ENCODE measurements around the gene ANTXR1.

Gene ANTXR1

DNA sequence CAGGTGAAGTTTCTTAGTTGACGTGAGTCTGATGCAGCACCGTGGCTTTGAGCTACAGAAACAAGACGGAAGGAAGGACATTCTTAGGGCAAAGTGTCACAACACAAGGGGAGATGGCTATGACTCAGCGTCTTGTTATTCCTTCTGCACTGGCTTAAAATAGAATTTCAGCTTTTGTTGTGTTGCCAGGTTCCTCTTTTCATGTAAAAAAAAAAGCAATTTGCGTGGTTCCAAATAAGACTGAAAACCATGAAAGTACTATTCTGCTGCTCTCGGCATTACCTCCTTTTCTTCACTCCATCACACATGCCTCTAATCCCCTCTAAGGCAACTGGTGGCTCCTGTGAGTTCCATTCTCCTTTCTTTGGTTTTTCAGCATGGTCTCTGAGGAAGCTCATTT is 150.1 kb downstream of the ANTXR1 start:
- peaks cover 5% of the 10 kb centered on the region for H3K36me3 ChIP-seq (ENCODE audit: insufficient read depth, low read length)
- peaks cover 49% of the 10 kb centered on the region for H3K4me1 ChIP-seq (ENCODE audit: insufficient read depth, low read length)
- no peak overlapping the region for H3K4me3 ChIP-seq (ENCODE audit: low read depth in 1 of 2, low read length in 2 of 2)
- H3K9ac ChIP-seq (ENCODE audit: low read length) = no peak overlapping the region
- H3K9me3 ChIP-seq (ENCODE audit: low read length) = no peaks in the 10 kb centered on the region
- H3K27me3 ChIP-seq (ENCODE audit: control insufficient read depth in 1 of 2, insufficient read depth in 2 of 2, low read length in 2 of 2) = no peaks in the 10 kb centered on the region
- H3K27ac ChIP-seq (ENCODE audit: low read depth, low read length) = no peak overlapping the region

DNA sequence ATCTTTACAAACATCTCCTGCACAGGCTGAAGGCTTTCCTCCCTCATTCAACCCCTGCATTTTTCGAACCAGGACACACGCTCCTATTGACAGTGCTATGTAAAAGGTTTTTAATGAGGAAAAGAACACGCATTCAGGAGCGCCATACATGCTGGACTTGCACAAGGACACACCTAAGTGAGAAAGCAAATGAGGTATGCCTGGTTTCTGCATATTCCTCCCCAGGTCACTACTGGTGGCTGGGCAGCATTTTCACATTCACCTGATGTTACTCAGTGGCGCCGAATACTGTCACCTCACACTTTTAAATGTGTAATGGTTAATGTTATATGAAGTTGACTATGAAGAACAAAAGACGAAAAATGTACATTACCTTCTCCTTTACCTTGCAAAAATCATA is 150.6 kb downstream of the ANTXR1 start:
- Histone ChIP-seq H3K27me3 (ENCODE audit: control insufficient read depth in 1 of 2, insufficient read depth in 2 of 2, low read length in 2 of 2) (no peaks in the 10 kb centered on the region), H3K9ac (ENCODE audit: low read length) (no peak overlapping the region), H3K27ac (ENCODE audit: low read depth, low read length) (no peak overlapping the region), H3K9me3 (ENCODE audit: low read length) (no peaks in the 10 kb centered on the region), H3K4me1 (ENCODE audit: insufficient read depth, low read length) (peaks cover 52% of the 10 kb centered on the region), H3K4me3 (ENCODE audit: low read depth in 1 of 2, low read length in 2 of 2) (no peak overlapping the region), H3K36me3 (ENCODE audit: insufficient read depth, low read length) (peaks cover 5% of the 10 kb centered on the region)

GRCh38 chr2:69164061-69164778 is 151.2 kb downstream of the ANTXR1 start:
- peaks cover 5% of the 10 kb centered on the region for H3K36me3 ChIP-seq (ENCODE audit: insufficient read depth, low read length)
- peaks cover 59% of the 10 kb centered on the region for H3K4me1 ChIP-seq (ENCODE audit: insufficient read depth, low read length)
- no peak overlapping the region for H3K9ac ChIP-seq (ENCODE audit: low read length)
- peak overlapping the region; percentile 58 for H3K27ac ChIP-seq (ENCODE audit: low read depth, low read length)
- H3K9me3 ChIP-seq (ENCODE audit: low read length) = no peaks in the 10 kb centered on the region
- H3K27me3 ChIP-seq (ENCODE audit: control insufficient read depth in 1 of 2, insufficient read depth in 2 of 2, low read length in 2 of 2) = no peaks in the 10 kb centered on the region
- no peak overlapping the region for H3K4me3 ChIP-seq (ENCODE audit: low read depth in 1 of 2, low read length in 2 of 2)

DNA sequence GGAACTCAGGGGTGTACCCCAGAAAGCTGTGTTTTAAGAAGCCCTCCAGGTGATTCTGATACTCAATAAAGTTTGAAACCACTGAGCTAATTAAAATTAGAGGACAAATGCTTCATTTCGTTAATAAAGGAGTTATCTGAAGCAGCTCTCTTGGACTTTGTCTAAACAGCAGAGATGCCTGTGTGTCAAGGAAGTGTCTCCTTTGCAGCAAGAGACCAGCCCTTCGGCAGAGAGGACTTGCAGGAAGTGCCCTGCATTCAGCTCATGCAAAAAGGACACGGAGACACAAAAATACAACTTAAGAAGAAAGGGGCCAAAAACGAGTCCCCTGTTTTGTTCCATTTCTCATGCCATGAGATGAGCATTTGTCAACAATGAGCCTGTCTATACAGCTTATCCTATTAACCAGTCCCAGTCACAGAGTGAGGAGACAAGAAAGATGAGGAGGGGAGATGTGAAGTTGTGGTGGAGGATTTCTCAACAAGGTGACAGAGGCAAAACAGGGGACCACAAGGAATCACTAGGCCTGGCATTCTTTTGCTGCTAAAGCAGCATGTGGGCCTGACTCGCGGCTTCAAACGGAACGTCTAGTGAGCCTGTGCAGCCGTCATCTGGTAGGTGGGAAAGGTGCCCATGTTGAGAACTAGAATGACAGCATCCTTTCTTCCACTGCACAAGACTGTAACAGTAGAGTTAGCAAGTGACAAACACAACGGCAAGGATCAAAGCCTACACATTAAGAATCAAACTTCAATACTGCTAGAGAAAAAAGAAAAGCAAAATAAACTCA is 152.3 kb downstream of the ANTXR1 start:
- no peak overlapping the region for H3K9ac ChIP-seq (ENCODE audit: low read length)
- peaks cover 5% of the 10 kb centered on the region for H3K36me3 ChIP-seq (ENCODE audit: insufficient read depth, low read length)
- H3K4me1 ChIP-seq (ENCODE audit: insufficient read depth, low read length) = peaks cover 59% of the 10 kb centered on the region
- H3K9me3 ChIP-seq (ENCODE audit: low read length) = no peaks in the 10 kb centered on the region
- no peaks in the 10 kb centered on the region for H3K27me3 ChIP-seq (ENCODE audit: control insufficient read depth in 1 of 2, insufficient read depth in 2 of 2, low read length in 2 of 2)
- H3K27ac ChIP-seq (ENCODE audit: low read depth, low read length) = no peak overlapping the region
- H3K4me3 ChIP-seq (ENCODE audit: low read depth in 1 of 2, low read length in 2 of 2) = no peak overlapping the region

DNA sequence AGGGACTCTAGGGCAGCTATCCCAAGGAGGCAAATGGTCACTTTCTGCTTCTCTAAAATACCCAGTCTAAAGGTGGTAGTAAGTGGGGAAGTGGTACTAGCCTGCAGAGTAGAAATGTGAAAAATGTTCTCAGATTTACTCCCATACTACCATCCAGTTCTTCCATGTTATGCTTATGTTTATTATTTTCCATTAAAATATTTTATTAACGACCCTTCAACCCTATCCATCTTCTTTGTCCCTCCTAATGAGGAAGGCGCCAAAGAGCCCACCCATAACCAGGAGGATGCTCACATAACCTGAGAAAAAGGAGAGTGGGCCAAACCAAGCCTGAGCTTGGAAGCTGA is 153.5 kb downstream of the ANTXR1 start:
- no peak overlapping the region for H3K27ac ChIP-seq (ENCODE audit: low read depth, low read length)
- no peak overlapping the region for H3K4me3 ChIP-seq (ENCODE audit: low read depth in 1 of 2, low read length in 2 of 2)
- peaks cover 60% of the 10 kb centered on the region for H3K4me1 ChIP-seq (ENCODE audit: insufficient read depth, low read length)
- no peaks in the 10 kb centered on the region for H3K27me3 ChIP-seq (ENCODE audit: control insufficient read depth in 1 of 2, insufficient read depth in 2 of 2, low read length in 2 of 2)
- H3K9ac ChIP-seq (ENCODE audit: low read length) = no peak overlapping the region
- no peaks in the 10 kb centered on the region for H3K9me3 ChIP-seq (ENCODE audit: low read length)
- H3K36me3 ChIP-seq (ENCODE audit: insufficient read depth, low read length) = peaks cover 5% of the 10 kb centered on the region

DNA sequence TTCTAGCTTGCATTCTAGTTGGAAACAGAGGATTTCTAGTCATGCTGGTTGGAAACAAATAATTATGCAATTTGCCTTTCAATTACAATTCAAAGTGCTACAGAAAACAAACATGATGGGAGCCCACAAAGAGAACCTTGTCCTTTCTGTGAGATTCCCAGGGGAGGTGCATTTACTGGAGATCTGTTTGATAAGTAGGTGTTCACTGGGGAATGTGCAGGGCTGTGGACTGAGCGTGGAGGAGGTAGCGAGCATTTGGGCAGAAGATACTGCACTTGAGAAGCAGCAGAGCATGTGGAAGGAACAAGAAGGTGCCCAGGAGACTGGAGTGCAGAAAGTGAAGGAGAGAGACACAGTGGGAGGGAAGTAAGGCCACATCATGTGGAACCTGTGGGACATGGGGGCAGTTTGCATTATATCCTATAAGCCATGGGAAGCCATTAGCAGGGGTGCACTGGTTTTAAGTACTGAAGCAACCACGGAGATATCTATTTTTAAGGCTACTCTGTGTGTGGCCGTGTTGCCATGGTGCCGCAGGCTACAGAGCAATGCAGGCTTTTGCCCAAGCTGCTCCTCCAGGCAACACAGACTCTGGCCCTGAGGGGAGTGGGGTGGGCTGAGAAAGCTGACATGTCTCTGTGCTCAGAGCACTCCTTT is 154.0 kb downstream of the ANTXR1 start:
- no peak overlapping the region for H3K4me3 ChIP-seq (ENCODE audit: low read depth in 1 of 2, low read length in 2 of 2)
- no peaks in the 10 kb centered on the region for H3K27me3 ChIP-seq (ENCODE audit: control insufficient read depth in 1 of 2, insufficient read depth in 2 of 2, low read length in 2 of 2)
- H3K36me3 ChIP-seq (ENCODE audit: insufficient read depth, low read length) = peaks cover 5% of the 10 kb centered on the region
- H3K27ac ChIP-seq (ENCODE audit: low read depth, low read length) = no peak overlapping the region
- H3K4me1 ChIP-seq (ENCODE audit: insufficient read depth, low read length) = peaks cover 59% of the 10 kb centered on the region
- no peak overlapping the region for H3K9ac ChIP-seq (ENCODE audit: low read length)
- H3K9me3 ChIP-seq (ENCODE audit: low read length) = no peaks in the 10 kb centered on the region

GRCh38 chr2:69167469-69167822 is 154.5 kb downstream of the ANTXR1 start:
- H3K4me1 ChIP-seq (ENCODE audit: insufficient read depth, low read length) = peaks cover 56% of the 10 kb centered on the region
- H3K27ac ChIP-seq (ENCODE audit: low read depth, low read length) = no peak overlapping the region
- H3K27me3 ChIP-seq (ENCODE audit: control insufficient read depth in 1 of 2, insufficient read depth in 2 of 2, low read length in 2 of 2) = no peaks in the 10 kb centered on the region
- peaks cover 5% of the 10 kb centered on the region for H3K36me3 ChIP-seq (ENCODE audit: insufficient read depth, low read length)
- no peak overlapping the region for H3K4me3 ChIP-seq (ENCODE audit: low read depth in 1 of 2, low read length in 2 of 2)
- no peaks in the 10 kb centered on the region for H3K9me3 ChIP-seq (ENCODE audit: low read length)
- H3K9ac ChIP-seq (ENCODE audit: low read length) = no peak overlapping the region

GRCh38 chr2:69168144-69168813 is 155.3 kb downstream of the ANTXR1 start:
- Histone ChIP-seq H3K4me3 (ENCODE audit: low read depth in 1 of 2, low read length in 2 of 2) (no peak overlapping the region), H3K9ac (ENCODE audit: low read length) (no peak overlapping the region), H3K27me3 (ENCODE audit: control insufficient read depth in 1 of 2, insufficient read depth in 2 of 2, low read length in 2 of 2) (no peaks in the 10 kb centered on the region), H3K9me3 (ENCODE audit: low read length) (no peaks in the 10 kb centered on the region), H3K4me1 (ENCODE audit: insufficient read depth, low read length) (peaks cover 47% of the 10 kb centered on the region), H3K27ac (ENCODE audit: low read depth, low read length) (no peak overlapping the region), H3K36me3 (ENCODE audit: insufficient read depth, low read length) (peaks cover 5% of the 10 kb centered on the region)

- Histone ChIP-seq H3K9ac (ENCODE audit: low read length) (no peak overlapping the region), H3K4me1 (ENCODE audit: insufficient read depth, low read length) (peaks cover 39% of the 10 kb centered on the region), H3K4me3 (ENCODE audit: low read depth in 1 of 2, low read length in 2 of 2) (no peak overlapping the region), H3K27ac (ENCODE audit: low read depth, low read length) (no peak overlapping the region), H3K36me3 (ENCODE audit: insufficient read depth, low read length) (no peaks in the 10 kb centered on the region), H3K27me3 (ENCODE audit: control insufficient read depth in 1 of 2, insufficient read depth in 2 of 2, low read length in 2 of 2) (no peaks in the 10 kb centered on the region), H3K9me3 (ENCODE audit: low read length) (no peaks in the 10 kb centered on the region)
Observed at GRCh38 chr2:69168950-69169654, 156.1 kb downstream of the ANTXR1 start.

GRCh38 chr2:69169655-69170389 is 156.8 kb downstream of the ANTXR1 start:
- H3K9ac ChIP-seq (ENCODE audit: low read length) = no peak overlapping the region
- no peaks in the 10 kb centered on the region for H3K36me3 ChIP-seq (ENCODE audit: insufficient read depth, low read length)
- H3K4me3 ChIP-seq (ENCODE audit: low read depth in 1 of 2, low read length in 2 of 2) = no peak overlapping the region
- H3K27me3 ChIP-seq (ENCODE audit: control insufficient read depth in 1 of 2, insufficient read depth in 2 of 2, low read length in 2 of 2) = no peaks in the 10 kb centered on the region
- no peak overlapping the region for H3K27ac ChIP-seq (ENCODE audit: low read depth, low read length)
- H3K4me1 ChIP-seq (ENCODE audit: insufficient read depth, low read length) = peaks cover 32% of the 10 kb centered on the region
- H3K9me3 ChIP-seq (ENCODE audit: low read length) = no peaks in the 10 kb centered on the region
